Right ventricle myocardium superior (tissue), 1 donor: ENCODE results near the gene CEP95. TPM values are rescaled to one million over a fixed set of nuclear protein-coding genes. Genes with fewer than 3 reads are reported as not detected.
A peak's percentile ranks its signal among the peaks of the same experiment; 100 is the strongest.
"Not testable (repeated sequence)": the region's sequence is repeated elsewhere in the genome, so short reads cannot be mapped to it uniquely, and the experiment has no call there.

Experiments used
- ATAC-seq: fragments of 200-7000 bp; cut with Tn5 transposase; one replicate; pipeline ENCODE4 v1.9.1; 2020; ENCODE audit warnings: mild to moderate bottlenecking; ENCODE audit not compliant: poor library complexity
- DNase-seq: peaks from one replicate; pipeline ENCODE4 v3.0.0-alpha.2; 2020
- intact Hi-C: fragments of 100-400 bp; cut with DNase I; formaldehyde crosslinking; loops from one replicate; pipeline ENCODE4 v1.11.2; 2022
- total RNA-seq: library from RNA; stranded (reverse); fragmentation: NEBNext Ultra II Directional; extraction: Animal tissue kit (Norgen Biotek cat#: 25700); gene quantifications from one replicate; pipeline ENCODE4 v1.2.1, GENCODE V29; 2021
- donor health status: DM: no; HTN: yes; CAD: no; lungs with severe emphysema.

The CEP95 gene
- total RNA-seq, 1 donor from 2014 or later: 11.2 TPM

DNA sequence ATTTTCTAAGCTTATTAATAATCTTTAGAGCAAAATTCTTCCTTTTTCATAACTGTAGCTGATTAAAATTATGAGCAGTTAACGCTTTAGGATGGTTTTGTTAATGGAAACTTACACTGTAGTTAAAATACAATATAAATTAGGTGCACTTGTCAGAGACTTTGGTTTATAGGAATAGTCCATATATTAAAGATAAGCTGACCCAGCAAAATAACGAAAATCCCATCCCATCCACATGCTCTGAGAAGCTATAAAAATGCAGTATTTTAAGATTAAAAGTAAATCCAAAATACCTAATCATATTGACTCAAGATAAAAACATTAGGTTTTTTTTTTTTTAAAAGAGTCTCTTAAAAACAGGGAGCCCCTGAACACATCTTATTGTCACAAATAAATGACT, 38.0 kb downstream of the CEP95 start:
- no peak for ATAC-seq

DNA sequence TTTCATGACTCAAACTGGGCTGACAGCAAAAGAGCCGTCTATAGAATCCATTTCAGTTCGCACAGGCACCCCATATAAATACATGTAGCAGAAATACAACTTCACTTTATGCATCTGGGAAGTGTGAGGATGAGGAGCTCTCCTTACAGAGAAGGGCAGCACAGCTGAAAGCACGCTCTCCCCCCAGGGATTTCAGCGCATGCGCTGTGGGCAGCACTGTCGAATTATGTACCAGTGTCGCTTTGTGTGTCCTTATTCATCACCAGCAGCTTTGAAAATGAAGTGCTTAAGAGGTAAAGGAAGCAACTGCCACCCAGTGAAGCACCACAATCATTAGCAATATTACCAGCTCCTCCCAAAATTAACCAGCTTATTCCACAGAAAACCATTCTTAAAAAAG, 39.9 kb downstream of the CEP95 start:
- ATAC-seq (no peak), DNase-seq (no peak)
- intact Hi-C loops: no loop called here

More for the DNA sequence above, 38.0 kb downstream of the CEP95 start:
- no peak for DNase-seq
- intact Hi-C loops: no loop called here

DNA sequence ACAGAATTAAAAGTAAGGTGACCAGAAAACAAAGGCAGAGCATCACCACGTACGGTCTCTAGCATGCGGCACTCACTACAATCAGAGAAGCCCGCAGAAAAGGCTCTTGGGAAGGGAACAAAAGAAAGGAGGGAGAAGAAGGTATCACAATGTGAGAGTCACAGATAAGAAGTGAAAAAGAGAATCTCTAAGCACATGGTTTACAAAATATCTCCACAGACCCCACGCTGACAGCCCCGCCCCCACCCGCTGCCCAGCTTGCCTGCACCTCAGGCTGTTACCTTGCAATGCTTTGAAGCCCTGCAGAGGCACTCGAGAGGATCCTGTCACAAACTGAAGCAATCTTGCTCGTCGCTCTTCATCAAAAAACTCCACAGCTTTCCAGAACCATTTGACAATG, 40.5 kb downstream of the CEP95 start:
- no peak for ATAC-seq
- intact Hi-C loops: no loop called here
- DNase-seq: no peak

DNA sequence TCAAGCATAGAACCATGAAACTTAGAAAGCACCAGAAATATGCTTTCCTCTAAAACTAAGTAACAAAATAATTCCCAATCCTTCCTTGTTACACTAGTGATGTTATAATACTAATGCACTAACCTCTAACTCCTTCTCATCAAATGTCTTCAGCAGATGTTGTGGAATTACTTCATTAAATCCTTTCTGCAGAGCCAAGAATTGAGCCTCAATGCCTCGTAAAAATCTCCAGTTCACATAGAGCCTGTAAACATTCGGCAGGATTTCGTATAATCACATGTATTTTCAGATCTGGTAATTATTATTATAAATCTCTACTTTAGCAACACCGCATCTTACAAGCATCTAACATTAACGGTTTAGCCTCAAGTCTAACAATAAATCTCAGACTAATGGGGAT, 44.7 kb downstream of the CEP95 start:
- ATAC-seq (no peak), DNase-seq (no peak)
- intact Hi-C loops: no loop called here

DNA sequence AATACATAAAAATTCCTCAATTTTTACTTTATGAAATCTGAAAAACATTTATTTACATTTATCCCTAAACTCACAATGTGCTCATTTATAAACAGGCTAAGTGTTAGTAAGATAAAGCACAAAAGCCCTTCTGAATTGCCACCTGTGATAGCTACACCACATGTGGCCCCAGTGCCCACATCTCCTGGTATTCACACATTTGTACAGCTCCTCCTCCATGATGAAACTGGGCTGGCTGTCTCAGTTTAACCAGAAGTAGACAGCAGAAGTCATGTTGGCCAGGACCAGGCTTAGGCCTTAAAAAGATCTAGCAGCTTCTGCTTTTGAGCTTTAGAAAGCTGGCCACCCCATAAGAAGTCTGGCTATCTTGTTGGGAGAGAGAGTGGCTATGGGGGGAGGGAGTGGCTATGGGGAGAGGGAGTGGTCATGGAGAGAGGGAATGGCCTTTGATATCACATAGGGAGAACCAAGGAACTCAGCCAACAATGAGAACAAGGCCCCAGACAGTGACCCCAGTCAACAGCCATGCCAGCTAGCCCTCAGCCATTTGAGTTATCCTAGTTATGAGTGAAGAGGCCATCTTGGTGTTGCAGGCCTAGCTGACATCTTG, 47.4 kb downstream of the CEP95 start:
- no peak for DNase-seq
- ATAC-seq: no peak
- intact Hi-C loops: no loop called here

DNA sequence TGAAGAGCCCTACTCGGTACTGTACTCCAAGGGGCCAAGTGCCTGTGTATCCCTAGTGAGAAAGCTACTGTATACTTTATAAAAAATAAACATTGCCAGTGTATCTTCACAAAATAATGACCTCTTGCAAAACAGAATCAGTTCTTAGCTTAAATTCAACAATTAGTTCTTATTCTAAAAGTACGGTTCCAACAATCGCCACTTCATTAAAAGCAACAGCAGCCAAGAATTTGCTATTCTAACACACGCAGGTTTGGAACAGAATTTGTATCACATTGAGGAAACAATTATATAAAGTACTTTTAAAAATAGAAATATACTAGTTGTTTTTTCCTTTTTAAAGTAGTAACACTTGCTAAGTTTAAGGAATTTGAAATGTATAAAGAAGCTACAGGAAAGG, 48.5 kb downstream of the CEP95 start:
- no peak for DNase-seq
- ATAC-seq: no peak
- intact Hi-C loops: no loop called here

DNA sequence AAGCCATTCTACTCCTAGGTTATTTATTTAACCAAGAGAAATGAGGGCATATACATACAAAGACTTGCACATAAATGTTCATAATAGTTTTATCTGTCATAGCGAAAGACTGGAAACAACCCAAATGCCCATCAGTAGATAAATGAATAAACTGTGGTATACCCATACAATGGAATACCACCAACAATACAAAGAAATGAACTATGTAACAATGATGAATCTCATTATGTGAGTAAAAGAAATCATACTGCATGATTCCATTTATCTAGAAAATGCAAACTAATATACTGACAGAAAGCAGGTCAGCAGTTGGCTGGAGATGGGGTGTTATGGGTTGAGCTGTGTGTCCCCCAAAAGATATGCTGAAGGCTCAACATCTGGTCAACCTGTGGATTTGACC, 57.3 kb downstream of the CEP95 start:
- ATAC-seq (no peak), DNase-seq (no peak)
- intact Hi-C loops: no loop called here

DNA sequence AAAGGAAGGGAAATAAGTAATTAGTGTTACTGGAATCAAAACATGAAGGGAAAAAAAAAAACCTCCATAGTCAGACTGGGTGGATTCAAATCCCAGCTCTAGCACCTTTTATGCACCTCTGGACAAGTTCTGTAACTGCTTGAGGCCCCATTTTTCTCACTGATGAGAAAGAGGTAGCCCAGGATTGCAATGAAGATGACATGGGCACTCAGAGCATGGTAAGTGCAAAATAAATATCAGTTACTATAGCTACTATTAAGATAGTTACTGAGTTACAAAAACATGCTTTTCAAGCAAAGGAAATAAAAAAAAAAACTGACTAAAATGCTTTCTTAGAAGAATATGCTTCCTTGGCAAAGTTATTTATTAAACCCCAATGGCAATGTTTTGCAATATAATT, 58.8 kb downstream of the CEP95 start:
- DNase-seq: no peak
- no peak for ATAC-seq
- intact Hi-C loops: no loop called here

DNA sequence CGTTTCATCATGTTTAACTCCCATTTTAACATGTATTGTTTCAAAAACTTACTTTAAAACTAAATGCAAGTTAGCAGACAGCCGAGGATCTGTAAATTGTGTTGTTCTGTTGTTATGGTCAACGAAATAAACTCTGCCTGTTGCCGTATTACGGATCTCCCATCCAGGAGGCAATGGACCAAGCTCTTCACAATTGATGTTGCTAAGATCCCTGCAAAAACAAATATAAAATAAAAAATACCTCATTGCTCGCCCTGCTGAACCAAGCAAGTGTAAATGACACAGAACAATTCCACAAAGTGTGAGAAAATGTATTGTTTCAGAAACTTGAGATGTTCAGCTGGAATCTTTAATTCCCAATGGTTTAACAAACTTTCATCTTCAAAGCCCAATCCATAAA, 65.0 kb downstream of the CEP95 start:
- no peak for DNase-seq
- ATAC-seq: peak; percentile 25
- intact Hi-C loops: no loop called here

DNA sequence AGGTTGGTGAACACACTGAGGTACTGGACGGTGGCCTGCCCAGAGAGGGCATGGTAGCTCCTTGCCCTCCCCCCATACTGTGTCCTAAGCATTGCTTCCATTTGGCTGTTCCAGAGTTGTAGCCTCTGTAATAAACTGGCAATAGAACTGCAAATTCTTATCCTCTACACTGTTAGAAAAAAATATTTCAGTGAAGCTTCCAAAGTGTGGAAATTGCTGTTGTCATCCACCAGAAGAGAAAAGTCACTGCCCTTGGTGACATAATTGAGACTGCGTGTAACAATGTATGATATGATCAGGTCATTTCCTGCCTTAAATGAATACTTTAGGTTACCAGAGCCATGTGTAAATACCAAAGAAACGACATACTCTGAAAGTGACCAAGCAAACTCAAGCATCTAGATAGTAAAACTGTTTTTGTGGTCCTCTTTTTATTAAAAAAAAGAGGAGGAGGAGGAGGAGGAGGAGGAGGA, 65.9 kb downstream of the CEP95 start:
- intact Hi-C loops: no loop called here
- ATAC-seq: peak; percentile 49
- no peak for DNase-seq

DNA sequence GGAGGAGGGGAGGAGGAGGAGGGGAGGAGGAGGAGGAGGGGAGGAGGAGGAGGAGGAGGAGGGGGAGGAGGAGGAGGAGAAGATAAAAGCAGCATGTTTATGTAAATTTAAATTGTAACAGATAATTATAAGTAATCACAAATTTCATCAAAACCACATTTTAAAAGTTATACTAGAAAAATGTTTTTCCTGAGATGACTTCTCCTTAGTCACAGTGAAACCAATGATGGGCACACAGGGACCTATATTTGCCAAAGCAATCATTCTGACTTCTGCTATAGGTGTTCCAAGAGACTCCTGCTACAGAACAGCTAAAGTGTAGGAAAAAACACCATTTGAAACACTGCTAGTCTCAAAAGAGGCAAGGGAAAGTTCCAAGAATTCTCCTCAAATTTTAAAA, 66.4 kb downstream of the CEP95 start:
- no peak for ATAC-seq
- intact Hi-C loops: no loop called here
- no peak for DNase-seq

DNA sequence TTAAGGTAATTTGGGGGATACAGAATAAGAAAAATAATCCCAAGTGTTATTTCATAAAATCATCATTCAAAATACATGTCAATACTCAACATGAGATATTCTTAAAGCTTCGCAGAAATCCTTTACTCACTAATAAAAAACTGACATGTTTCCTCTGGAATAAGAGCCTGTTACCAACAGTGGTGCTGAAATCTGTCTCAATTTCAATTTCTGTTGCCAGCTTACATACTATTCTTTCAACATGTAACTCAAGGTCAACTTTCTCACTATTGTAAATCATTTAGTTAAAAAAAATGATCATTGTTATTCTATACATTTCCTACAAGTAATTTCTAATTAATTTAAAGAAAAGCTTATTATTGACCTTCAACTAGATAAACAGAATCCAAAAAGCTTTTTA, 67.9 kb downstream of the CEP95 start:
- ATAC-seq (no peak), DNase-seq (no peak)
- intact Hi-C loops: no loop called here

DNA sequence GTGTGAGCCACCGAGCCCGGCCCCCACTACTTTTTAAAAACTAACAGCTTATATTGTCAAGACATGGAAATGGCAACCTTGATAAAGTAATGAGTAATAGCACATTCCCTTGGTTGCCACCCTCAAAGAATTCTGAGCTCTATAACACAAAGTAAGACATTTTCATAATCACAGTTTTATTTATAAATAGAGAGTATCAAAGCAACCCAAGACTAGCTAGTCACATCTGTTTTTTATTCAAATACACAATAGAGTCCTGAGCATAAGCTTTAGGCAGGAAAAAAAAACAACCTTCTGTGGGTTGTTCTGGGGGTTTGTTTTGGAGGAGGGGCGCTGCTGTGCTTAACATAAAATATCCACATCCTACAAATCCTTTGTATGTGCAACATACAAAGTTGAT, 68.7 kb downstream of the CEP95 start:
- intact Hi-C loops: no loop called here
- no peak for ATAC-seq
- DNase-seq: no peak

DNA sequence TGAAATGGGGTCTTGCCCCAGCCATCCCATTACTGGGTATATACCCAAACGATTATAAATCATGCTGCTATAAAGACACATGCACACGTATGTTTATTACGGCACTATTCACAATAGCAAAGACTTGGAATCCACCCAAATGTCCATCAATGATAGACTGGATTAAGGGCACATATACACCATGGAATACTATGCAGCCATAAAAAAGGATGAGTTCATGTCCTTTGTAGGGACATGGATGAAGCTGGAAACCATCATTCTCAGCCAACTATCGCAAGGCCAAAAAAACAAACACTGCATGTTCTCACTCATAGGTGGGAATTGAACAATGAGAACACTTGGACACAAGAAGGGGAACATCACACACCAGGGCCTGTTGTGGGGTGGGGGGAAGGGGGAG, 70.2 kb downstream of the CEP95 start:
- ATAC-seq, DNase-seq, intact Hi-C loops: not testable (repeated sequence)

DNA sequence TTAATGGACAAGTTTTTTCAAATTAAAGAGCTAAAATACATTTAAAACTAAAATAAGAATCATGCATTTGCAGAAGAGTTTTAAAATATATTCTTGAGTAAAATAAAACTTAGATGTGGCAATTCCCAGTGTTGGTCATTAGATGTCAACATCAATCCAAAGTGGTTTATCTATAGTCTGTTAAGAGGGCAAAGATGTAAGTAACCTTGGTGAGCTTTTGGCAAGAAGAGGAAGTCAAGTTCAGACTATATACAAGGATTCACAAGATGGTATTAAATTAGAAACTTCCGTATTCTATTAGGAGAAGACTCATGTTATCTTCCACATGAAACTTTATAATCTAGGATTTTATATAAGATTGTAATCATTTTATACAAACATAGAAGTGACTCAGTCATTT, 73.1 kb downstream of the CEP95 start:
- ATAC-seq: no peak
- intact Hi-C loops: no loop called here
- DNase-seq: no peak

DNA sequence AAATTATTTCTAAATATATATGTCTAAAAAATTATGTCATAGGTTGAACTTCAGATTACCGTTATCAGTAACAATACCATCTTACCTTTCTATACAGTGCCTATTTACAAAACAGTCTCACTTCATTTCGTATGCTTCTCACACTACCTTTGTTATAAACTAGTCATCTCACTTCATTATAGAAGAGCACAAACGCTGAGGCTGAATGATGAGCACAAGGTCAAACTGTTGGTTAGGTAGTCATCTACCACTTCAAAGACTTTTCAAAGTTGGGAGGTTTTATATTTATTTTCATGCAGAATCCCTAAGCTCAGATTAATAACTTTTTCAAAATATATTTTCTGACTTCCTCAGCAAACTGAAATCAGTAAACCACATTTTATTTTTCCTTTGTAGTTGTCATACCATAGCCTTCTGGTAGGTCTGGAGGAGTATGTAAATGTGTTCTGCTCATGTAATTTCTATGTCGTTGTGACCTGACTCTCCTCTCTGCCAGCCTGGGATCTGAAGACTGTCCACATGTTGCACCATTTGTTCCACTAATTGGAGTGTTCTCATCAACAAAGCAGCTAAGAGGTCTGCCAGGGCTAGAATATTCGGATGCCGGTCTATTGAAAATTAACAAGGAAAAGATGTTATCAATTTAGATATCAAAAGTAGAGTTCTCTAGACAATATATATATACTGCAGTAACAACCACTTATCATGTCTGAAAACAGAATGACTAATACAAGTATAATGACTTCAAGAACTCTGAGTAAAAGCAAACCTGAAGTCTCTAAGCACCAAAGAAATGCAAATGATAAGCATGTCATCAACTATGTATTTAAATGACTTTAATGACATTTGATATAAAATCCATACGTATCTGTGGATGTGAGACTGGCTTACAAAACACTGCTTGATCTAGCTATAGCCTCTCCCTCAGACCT, 73.9 kb downstream of the CEP95 start:
- DNase-seq: no peak
- no peak for ATAC-seq
- intact Hi-C loops: no loop called here

DNA sequence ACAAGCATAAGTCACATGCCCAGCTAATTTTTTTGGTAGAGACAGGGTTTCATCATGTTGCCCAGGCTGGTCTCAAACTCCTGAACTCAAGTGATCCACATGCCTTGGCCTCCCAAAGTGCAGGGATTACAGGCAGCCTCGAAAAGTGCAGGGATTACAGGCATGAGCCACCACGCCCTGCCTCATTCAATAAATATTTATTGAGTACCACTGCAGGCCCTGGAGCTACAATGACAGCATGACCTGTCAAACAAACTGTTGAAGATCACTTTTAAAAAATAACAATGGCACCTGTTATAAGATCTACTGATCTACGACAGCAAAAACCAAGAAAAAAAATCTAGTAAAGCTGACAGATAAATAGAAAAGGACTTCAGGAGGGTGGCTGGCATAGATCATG, 76.3 kb downstream of the CEP95 start:
- ATAC-seq: no peak
- intact Hi-C loops: no loop called here
- no peak for DNase-seq

DNA sequence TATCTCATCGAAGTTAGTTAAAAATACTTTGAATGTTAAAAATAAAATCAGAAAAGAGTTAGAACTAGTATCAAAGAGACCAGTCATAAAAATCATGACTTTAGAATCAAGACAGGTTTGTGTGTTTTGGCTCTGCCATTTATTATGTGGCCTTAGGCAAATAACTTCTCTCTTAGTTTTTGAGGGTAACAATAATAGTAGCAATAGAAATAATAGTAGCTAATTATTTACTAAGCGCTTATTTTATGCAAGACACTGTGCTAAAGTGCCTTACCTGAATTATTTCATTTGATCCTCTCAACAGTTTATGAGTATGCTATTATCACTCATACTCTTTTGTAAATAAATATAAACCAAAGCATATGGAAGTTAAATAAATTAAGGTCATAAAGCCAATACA, 78.4 kb downstream of the CEP95 start:
- ATAC-seq: no peak
- intact Hi-C loops: no loop called here

More for the DNA sequence above, 78.4 kb downstream of the CEP95 start:
- no peak for DNase-seq
